HG03439 (cell line): ENCODE results near the gene SLC37A4.
A peak's percentile ranks its signal among the peaks of the same experiment; 100 is the strongest.
"Not testable (repeated sequence)": the region's sequence is repeated elsewhere in the genome, so short reads cannot be mapped to it uniquely, and the experiment has no call there.

Source experiments
- ATAC-seq: cut with Tn5 transposase; IDR thresholded peaks from one replicate; pipeline ENCODE4 v1.9.1; 2021; ENCODE audit warnings: mild to moderate bottlenecking, moderate library complexity; ENCODE audit not compliant: unreplicated experiment

The SLC37A4 gene

DNA sequence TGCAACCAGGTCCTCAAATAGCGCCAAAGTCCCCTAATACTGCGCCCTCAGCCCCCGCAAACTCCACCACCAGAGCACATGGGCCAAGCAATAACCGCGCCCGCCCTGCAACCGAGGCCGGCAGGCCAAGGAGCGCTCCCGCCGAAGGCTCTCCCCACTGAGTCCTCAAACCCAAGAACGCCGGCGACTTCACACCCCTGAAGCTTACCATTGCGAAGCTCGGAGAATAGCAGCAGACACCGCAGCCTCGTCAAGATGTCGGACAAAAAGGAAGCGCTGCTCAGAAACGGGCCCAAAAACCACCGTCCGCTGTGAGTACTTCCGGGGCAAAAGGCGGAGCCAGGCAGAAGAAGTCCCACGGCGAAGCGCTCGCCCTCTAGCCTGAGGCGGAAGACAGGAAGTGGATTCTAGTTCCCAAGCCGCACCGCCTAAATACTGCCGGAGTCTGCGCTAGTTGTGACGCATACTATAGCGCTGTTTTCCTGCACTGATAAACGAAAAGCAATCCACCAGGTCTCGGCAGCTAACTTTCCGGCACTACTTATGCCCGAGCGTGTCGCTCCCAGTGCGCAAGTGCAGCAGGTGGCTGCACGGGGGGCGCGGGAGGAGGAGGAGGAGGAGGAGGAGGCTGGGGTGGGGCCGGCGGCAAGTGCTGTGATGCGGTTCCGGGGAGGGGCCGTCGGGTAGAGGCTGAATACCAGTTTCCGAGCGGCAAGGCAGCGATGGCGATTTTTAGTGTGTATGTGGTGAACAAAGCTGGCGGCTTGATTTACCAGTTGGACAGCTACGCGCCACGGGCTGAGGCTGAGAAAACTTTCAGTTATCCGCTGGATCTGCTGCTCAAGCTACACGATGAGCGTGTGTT, 12.4 kb downstream of the SLC37A4 start, which contains the start of the genes RPS25 and TRAPPC4:
Gene RPS25 (minus strand): TSS at position 270 of the 865 bp plus-strand sequence. CDS start 59 bp downstream, at position 211.
Gene TRAPPC4 (plus strand): TSS at position 693 of the 865 bp plus-strand sequence. CDS start 30 bp downstream, at position 723.
- ATAC-seq: peak; percentile 84

DNA sequence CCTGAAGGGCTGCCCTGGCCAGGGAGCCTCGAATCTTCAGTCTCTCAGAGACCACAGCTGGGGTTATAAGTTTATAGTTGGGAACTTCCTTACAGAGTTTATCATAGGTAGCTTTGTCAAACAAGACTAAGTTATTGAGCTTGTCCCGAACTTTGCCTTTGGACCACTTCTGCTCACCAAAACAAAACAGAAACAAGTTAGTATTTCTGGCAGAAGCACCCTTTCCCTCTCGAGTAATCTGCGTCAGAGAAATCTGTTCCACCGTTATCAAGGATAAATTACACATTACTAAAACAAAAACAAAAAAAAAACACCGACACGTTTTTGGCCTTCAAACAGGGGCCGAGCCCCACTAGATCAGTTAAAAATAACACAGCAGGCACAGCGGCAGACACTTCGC, 13.3 kb downstream of the SLC37A4 start:
- ATAC-seq: not testable (repeated sequence)

DNA sequence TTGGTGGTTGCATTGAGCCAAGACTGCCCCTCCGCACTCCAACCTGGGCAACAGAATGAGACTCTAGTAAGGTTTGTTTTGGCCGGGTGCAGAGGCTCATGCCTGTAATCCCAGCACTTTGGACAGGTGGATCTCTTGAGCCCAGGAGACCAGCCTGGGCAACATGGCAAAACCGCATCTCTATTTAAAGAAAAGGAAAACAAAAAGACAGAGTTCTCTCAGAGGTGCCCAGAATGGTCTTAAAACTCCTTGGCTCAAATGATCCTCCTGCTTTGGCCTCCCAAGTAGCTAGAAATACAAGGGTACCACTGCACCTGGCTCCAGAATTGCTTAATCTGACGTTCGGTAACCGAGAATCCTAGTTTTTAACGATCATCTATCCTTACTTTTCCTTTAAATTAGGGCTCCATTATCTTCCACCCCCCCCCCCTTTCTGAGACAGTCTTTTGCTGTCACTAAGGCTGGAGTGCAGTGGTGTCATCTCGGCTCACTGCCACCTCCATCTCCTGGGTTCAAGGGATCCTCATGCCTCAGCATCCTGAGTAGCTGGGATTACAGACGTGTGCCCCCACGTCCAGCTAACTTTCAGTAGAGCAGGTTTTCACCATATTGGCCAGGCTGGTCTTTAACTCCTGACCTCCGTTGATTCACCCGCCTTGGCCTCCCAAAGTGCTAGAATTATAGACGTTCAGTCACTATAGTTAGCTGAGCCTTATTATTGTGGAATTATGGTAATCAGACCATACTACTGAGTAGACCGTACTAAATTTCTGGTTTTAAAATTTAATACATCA, 14.3 kb downstream of the SLC37A4 start:
- no peak for ATAC-seq

DNA sequence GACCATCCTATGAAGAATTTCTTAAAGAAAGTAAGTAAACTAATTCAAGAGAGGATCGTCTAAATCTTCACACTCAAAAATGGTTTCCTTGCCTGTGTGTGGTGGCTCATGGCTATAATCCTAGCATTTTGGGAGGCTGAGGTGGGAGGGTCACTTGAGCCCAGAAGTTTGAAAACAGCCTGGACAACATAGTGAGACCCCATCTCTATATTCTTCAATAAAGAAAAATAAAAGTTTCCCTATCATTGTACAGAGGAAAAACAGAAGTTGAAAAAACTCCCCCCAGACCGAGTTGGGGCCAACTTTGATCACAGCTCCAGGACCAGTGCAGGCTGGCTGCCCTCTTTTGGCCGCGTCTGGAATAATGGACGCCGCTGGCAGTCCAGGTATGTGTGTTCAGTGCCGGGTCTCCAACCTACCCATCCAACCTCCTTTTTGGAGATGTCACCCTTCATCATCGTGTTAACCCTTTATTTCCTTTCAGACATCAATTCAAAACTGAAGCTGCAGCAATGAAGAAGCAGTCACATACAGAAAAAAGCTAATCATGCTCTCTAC, 15.5 kb downstream of the SLC37A4 start:
- ATAC-seq: no peak

DNA sequence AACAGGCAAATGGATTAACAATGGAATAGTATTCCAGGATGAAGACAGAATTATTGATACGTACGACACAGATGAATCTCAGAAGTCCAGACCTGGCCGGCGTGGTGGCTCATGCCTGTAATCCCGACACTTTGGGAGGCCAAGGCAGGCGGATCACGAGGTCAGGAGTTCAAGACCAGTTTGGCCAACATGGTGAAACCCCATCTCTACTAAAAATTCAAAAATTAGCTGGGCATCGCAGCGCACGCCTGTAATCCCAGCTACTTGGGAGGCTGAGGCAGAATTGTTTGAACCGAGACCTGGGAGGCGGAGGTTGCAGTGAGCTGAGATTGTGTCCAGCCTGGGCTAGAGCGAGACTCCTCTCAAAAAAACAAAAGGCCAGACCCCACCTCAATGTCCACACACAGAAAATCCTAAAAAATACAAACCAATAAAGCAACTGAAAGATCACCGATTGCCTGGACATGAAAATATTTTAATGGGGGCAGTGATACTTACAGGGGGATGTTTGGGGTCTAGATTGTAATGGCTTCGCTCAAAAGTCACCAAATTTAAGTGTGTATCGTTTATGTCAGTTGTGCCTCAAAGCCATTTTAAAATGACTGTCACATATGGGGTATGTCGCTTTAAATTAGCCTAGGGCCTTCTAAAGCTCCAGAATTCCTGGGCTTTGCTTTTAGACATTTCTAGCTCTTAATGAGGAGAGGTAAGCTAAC, 16.3 kb downstream of the SLC37A4 start:
- no peak for ATAC-seq

DNA sequence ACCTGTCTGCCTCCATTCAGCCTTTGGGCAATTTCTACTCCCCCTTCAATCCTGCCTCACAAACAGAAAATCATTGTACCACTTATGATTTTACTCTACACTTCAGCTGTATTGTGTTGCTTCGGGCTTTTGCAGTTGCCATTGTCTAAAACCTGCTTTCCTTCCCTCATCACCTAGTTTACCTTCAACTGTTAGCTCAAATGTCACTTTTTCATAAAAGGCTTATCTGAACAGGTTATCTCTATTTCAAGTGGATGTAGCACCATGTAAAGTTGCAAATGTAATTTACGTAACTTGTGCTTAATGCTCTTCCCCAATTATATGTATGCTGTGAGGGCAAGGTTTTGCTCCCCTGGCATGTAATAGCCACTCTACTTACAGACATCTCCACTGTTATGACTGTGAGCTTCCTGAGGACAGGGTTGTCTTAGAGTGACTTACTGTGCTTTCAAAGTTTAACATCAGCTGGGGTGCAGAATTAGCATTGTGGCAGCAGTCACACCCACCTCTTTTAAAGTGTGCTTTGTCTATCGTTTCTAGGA, 18.0 kb downstream of the SLC37A4 start:
- no peak for ATAC-seq

DNA sequence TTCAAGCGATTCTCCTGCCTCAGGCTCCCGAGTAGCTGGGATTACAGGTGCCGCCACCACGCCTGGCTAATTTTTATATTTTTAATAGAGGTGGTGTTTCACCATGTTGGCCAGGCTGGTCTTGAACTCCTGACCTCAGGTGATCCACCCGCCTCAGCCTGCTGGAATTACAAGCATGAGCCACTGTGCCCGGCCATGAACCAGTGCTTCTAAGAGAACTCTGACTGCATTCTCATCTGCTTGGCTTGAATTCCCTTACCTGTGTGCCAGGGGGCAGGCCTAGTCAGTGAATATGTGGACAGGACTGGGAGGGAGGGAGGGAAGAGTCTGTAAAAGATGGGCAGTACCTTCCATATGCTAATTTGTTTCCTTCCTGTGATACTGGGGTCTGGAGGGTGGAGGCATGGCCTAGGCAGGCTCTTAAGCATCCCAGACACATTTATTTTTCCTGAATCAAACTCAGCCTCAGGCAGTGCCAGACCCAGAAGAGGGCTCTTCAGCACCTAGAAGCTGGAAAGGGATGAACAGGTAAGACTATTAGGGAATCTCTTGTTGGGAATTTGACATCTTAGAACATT, 19.1 kb downstream of the SLC37A4 start:
- no peak for ATAC-seq

DNA sequence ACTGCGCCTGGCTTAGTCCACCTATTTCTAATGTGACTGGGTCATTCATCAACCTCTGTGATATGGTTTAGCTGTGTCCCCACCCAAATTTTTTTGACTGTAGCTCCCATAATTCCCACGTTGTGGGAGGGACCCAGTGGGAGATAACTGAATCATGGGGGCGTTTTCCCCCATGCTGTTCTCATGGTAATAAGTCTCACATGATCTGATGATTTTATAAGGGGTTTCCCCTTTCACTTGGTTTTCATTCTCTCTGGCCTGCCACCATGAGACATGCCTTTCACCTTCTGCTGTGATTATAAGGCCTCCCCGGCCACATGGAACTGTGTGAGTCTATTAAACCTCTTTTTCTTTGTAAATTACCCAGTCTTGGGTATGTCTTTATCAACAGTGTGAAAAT, 24.0 kb downstream of the SLC37A4 start:
- ATAC-seq: no peak

DNA sequence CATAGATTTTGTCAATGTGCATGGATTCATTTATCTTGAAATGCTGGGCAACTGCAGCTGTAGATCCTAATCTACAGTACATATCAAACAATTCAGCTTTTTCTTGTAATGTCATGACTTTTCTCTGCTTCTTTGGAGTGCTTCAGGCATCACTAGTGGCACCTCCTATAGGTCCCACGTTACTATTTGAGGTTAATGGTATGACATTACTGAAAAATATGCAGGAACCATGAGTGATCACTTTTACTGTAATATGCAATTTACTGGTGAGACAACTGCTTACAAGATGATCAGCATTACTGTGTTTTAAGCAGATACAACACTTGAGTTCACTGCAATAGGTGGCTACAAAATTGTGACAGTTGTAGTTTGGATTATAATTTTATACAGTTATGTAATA, 29.8 kb downstream of the SLC37A4 start:
- ATAC-seq: no peak

DNA sequence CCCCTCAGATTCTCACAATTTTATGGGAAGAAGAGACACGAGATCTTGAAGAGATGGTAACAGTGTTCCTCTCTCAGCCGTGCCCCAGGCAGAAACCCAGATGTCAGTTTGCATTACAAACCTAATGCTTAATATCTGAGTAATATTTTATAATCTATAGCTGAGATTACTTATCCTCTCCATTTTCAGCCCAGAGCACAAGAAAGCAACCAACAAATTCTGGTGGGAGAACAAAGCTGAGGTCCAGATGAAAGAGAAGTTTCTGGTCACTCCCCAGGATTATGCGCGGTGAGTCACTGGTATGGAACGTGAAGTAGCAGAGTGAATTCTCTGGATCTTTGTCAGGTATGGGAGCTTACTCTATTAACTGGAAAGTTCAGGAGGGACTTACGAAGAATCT, 31.9 kb downstream of the SLC37A4 start:
- no peak for ATAC-seq

DNA sequence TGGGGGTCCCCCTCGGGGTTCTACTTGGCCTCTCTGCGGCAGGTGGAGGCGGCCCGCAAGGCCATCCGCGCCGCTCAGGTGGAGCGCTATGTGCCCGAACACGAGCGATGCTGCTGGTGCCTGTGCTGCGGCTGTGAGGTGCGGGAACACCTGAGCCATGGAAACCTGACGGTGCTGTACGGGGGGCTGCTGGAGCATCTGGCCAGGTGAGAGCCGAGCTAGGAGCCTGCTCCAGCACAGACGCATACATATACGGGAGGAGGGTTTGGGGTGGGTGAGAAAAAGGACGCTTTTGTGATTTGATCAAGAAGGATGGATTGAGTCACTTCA, 32.3 kb downstream of the SLC37A4 start:
- peak; percentile 12 for ATAC-seq

DNA sequence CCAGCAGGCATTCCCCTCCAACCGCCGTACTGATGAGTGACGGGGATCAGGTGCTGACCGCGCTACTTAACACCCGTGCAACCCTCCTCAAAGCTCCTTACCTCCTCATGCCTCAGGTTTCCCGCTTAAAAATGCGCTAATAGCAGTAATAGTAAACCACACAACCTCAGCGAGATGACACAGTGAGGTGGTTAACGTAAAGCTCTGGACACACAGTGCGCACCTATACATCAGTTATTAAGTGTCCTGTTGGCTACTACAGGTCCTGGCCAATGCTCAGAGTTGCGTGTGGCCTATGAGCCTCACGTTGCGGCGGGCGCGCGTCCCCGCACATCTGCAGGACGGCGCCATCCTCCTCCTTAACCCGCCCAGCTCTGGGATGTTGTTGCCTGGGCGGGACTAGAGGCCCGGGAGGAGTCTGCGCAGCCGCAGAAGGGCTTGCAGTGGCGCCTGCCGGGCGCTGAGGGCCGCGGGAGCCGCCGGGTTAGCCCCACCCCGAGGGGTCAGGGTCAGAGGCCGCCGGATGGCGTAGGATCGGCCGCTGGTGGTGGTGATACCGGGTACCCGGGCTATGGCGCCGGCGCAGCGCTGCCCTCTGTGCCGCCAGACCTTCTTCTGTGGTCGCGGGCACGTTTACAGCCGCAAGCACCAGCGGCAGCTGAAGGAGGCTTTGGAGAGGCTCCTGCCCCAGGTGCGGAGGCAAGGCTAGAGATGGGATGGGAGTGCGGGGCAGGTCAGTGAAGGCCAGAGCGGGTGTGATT, 32.9 kb downstream of the SLC37A4 start, which contains the start of gene CENATAC:
Gene CENATAC (plus strand): TSS at position 512 of the 761 bp plus-strand sequence. CDS start 60 bp downstream, at position 572.
- peak; percentile 90 for ATAC-seq

DNA sequence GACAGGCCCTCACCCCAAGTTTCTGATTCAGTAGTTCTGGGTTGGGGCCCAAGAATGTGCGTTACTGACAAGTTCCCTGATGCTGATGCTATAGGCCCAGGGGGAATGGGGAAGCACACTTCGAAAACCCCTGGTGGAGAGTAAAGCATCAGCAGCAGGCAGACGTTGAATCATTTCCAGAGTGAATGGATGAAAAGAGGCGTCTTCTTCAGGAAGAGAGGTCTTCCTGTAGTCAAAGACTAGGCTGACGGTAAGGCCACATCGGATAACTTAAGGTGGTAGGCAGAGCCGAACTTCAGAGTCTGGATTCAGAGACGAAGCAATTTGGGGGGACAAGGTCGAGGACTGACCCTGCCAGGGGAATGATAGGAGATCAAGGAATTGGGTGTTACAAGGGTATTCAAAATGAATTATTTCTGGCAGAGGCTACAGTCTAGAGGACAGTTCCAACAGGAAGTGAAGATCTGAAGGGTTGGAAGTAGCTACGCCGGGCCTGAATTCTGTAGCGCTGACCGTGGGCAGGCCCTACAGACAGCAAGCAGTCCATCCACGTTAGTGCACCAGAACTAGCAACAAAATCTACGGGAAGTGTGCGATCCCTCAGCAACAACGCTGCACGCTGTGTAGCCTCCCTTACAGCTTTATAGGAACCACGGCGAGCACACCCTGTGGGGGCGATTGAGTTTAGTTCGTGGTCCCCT, 33.6 kb downstream of the SLC37A4 start:
- peak; percentile 8 for ATAC-seq

DNA sequence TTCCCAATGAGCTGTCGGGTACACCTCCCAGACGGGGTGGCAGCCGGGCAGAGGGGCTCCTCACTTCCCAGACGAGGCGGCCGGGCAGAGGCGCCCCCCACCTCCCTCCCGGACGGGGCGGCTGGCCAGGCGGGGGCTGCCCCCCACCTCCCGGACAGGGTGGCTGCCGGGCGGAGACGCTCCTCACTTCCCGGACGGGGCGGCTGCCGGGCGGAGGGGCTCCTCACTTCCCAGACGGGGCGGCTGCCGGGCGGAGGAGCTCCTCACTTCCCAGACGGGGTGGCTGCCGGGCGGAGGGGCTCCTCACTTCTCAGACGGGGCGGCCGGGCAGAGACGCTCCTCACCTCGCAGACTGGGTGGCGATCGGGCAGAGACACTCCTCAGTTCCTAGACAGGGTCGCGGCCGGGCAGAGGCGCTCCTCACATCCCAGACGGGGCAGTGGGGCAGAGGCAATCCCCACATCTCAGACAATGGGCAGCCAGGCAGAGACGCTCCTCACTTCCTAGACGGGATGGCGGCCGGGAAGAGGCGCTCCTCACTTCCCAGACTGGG, 39.1 kb downstream of the SLC37A4 start:
- not testable (repeated sequence) for ATAC-seq

DNA sequence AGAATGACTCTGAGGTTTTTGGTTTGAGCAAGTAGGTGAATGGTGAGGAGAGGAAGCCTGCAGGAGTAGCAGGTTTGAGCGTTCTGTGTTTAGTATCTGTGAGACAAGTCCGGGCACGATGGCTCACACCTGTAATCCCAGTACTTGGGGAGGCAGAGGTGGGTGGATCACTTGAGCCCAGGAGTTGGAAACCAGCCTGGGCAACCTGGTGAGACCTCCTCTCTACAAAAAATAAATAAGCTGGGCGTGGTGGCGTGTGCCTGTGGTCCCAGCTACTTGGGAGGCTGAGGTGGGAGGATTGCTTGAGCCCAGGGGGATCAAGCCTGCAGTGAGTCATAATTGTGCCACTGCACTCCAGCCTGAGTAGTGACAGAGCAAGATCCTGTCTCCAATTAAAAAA, 42.4 kb downstream of the SLC37A4 start:
- ATAC-seq: no peak

DNA sequence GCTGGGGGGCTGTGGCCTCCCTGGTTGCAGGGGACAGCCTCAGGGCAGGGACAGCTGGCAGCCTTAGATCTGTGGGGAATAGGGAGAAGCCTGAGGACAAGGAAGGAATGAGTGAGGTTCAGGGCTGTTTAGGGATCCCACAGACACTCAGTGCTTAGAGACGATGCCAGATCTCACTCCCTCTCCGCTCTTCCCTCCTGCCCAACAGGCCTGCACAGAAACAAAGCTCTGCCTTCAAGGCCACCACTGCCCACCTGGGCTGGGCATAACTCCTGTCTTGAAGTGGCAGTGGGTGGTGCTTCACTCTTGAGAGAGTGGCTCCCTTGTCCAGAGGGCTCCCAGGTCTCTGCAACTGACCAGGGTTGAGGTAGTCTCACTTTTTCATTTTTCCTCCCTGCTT, 45.9 kb downstream of the SLC37A4 start:
- no peak for ATAC-seq

DNA sequence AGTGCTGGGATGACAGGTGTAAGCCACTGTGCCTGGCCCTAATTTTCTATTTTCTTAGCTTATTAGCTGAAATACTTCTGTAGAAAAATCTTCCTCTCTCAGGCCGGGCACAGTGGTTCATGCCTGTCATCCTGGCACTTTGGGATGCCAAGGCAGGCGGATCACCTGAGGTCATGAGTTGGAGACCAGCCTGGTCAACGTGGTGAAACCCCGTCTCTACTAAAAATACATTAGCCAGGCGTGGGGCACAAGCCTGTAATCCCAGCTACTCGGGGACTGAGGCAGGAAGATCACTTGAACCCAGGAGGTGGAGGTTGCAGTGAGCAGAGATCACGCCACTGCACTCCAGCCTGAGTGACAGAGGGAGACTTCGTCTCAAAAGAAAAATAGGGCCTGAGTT, 46.3 kb downstream of the SLC37A4 start:
- not testable (repeated sequence) for ATAC-seq

DNA sequence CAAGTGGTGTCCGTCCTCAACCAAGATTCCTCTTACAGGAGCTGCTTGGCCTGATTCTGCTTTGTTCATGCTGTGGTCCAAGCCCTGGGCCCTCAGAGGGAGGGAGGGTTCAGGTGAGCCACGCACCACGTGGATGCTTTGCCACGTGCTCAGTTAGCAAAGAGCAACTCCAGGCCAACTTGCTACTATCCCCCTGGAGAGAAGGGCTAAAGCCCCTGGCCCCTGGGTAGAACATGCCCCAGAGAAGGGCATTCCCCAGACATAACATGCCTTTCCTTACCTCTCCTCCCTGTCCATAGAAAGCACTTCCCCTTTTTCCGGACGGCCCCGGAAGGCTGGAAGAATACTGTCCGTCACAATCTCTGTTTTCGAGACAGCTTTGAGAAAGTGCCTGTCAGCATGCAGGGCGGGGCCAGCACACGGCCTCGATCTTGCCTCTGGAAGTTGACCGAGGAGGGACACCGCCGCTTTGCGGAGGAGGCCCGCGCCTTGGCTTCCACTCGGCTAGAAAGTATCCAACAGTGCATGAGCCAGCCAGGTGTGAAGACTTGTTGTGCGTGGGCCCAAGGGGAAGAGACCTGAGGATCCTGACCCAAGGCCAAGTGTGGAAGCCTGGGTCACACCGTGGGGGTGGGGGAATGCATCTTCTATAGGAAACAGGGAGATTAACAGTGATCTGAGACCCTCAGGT, 50.3 kb downstream of the SLC37A4 start:
- no peak for ATAC-seq
